Prostate gland (tissue), 2 donors: ENCODE data around the gene TRIM72.
"Not testable (repeated sequence)": the region's sequence is repeated elsewhere in the genome, so short reads cannot be mapped to it uniquely, and the experiment has no call there.

Experiments used
- CTCF ChIP-seq, 4 experiments: fragments of 200-600 bp in 2 of 4; fragments of 450-650 bp in 2 of 4; sonication (generic) in 2 of 4; IDR thresholded peaks; 1 replicate in 3 of 4; 2 replicates in 1 of 4; pipeline ENCODE4 v1.5.1; 2016 to 2019; ENCODE audit warnings: antibody characterized with exemption in 4 of 4, mild to moderate bottlenecking in 2 of 4, moderate library complexity in 2 of 4
- POLR2A ChIP-seq: fragments of 450-650 bp; IDR thresholded peaks from one replicate; pipeline ENCODE4 v1.6.1; 2016; ENCODE audit warnings: antibody characterized with exemption, mild to moderate bottlenecking

- not testable (repeated sequence) for TF ChIP-seq CTCF (IDR thresholded peaks at IDR 0.05); POLR2A
Observed at GRCh38 chr16:31200111-31200510, 13.8 kb upstream of the TRIM72 start.
